Activated CD4-positive, alpha-beta T cell treated with anti-CD3 and anti-CD28 coated beads for 1 hour (primary cell): ENCODE data around the gene EIF1AD.

Experiments
- DNase-seq: peaks from one replicate; pipeline ENCODE4 v3.0.0-alpha.2; 2020

Gene EIF1AD

GRCh38 chr11:65997286-65997685 is 4.7 kb downstream of the EIF1AD start:
- no peak for DNase-seq

GRCh38 chr11:65992056-65992455 is 9.9 kb downstream of the EIF1AD start:
- DNase-seq, result no peak

GRCh38 chr11:65988791-65989592 is 13.0 kb downstream of the EIF1AD start:
- peak; percentile 85 for DNase-seq

GRCh38 chr11:65987336-65987735 is 14.6 kb downstream of the EIF1AD start:
- DNase-seq, result no peak

GRCh38 chr11:65983589-65983987 is 18.4 kb downstream of the EIF1AD start:
- DNase-seq, result no peak

- no peak for DNase-seq
These were observed 19.0 kb downstream of the EIF1AD start for GRCh38 chr11:65982824-65983588.

- DNase-seq, result no peak
These were observed 19.8 kb downstream of the EIF1AD start for GRCh38 chr11:65981972-65982823.

- no peak for DNase-seq
These were observed 20.7 kb downstream of the EIF1AD start for GRCh38 chr11:65981101-65981740.

- DNase-seq, result no peak
These were observed 22.6 kb downstream of the EIF1AD start for GRCh38 chr11:65979261-65979759.

- DNase-seq, result no peak
These were observed 23.3 kb downstream of the EIF1AD start for GRCh38 chr11:65978391-65979238.

GRCh38 chr11:65977621-65978390 is 24.2 kb downstream of the EIF1AD start:
- no peak for DNase-seq

GRCh38 chr11:65976216-65977176 is 25.5 kb downstream of the EIF1AD start:
- no peak for DNase-seq

- DNase-seq, result no peak
These were observed 26.2 kb downstream of the EIF1AD start for GRCh38 chr11:65975771-65976170.

GRCh38 chr11:65973439-65974110 is 28.4 kb downstream of the EIF1AD start:
- DNase-seq, result no peak

- no peak for DNase-seq
These were observed 29.8 kb downstream of the EIF1AD start for GRCh38 chr11:65972116-65972515.

- DNase-seq, result no peak
These were observed 33.1 kb downstream of the EIF1AD start for GRCh38 chr11:65968600-65969482.

- no peak for DNase-seq
These were observed 34.5 kb downstream of the EIF1AD start for GRCh38 chr11:65967329-65967934.
